22Rv1 (cell line): ENCODE results near the gene GABBR2.

Experiments used
- CTCF ChIP-seq: fragments of 450-650 bp; IDR thresholded peaks from 2 replicates; pipeline ENCODE4 v1.5.1; 2017; ENCODE audit warnings: mild to moderate bottlenecking
- ZFX ChIP-seq: fragments of 450-650 bp; IDR thresholded peaks from 2 replicates; pipeline ENCODE4 v1.6.1; 2017; ENCODE audit warnings: antibody characterized with exemption, borderline replicate concordance

- TF ChIP-seq CTCF (no peak), ZFX (no peak)
Observed at GRCh38 chr9:98727428-98727827, 18.7 kb upstream of the GABBR2 start.
